ENCODE results near the gene CASP5.

CASP5 gene

GRCh38 chr11:104965735-104966134, 57.2 kb downstream of the CASP5 start:
- ATAC-seq = no peak

GRCh38 chr11:104964247-104964646, 58.7 kb downstream of the CASP5 start:
- ATAC-seq = no peak

- ATAC-seq = no peak
These were observed 60.1 kb downstream of the CASP5 start for GRCh38 chr11:104962852-104963251.

GRCh38 chr11:104957280-104957679, 65.7 kb downstream of the CASP5 start:
- ATAC-seq = no peak

GRCh38 chr11:104956528-104956927, 66.4 kb downstream of the CASP5 start:
- peak; percentile 48 to 58 for ATAC-seq

GRCh38 chr11:104946907-104947306, 76.1 kb downstream of the CASP5 start:
- peak; percentile 82 to 86 for ATAC-seq
